ENCODE data around the gene ARID4B. TPM values are rescaled to one million over a fixed set of nuclear protein-coding genes. Genes with fewer than 3 reads are reported as not detected.

Gene ARID4B
- total RNA-seq, 4 donors from 2014 or later: 26.7 to 49.2 (median 39.1) TPM

DNA sequence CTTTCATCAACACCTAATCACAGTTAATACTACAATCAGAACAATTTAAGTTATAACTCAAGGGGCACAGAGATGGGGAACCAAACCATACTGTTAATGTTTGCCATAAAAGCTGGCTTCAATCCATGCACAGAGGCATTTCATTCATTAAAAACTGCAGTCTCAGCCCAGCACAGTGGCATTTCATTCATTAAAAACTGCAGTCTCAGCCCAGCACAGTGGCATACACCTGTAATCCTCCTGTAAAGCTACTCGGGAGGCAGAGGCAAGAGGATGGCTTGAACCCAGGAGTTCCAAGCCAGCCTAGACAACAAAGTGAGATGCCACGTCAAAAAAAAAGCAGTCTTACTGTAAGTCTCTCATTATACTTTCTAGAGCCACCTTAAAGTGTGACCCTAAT lies 29.2 kb downstream of the ARID4B start:
- no peak for ATAC-seq
- WGBS, 2 donors (ENCODE audit: low coverage in 1 of 2): 49 to 52% methylated on average over 2 of the region's 2 CpGs
- Histone ChIP-seq H3K9me3 (no peaks in the 10 kb centered on the region), H3K27me3 (no peaks in the 10 kb centered on the region), H3K36me3 (no peaks in the 10 kb centered on the region), H3K4me1 (peaks cover 0 to 52% (median 0%) of the 10 kb centered on the region in 3 donors), H3K4me3 (no peak overlapping the region), H3K27ac (no peak overlapping the region)
- no peak for TF ChIP-seq EP300 (IDR thresholded peaks at IDR 0.05)
- TF ChIP-seq POLR2AphosphoS5 (IDR thresholded peaks at IDR 0.05): no peak
- no peak for TF ChIP-seq POLR2A (IDR thresholded peaks at IDR 0.05)
- TF ChIP-seq, protein P1, sequence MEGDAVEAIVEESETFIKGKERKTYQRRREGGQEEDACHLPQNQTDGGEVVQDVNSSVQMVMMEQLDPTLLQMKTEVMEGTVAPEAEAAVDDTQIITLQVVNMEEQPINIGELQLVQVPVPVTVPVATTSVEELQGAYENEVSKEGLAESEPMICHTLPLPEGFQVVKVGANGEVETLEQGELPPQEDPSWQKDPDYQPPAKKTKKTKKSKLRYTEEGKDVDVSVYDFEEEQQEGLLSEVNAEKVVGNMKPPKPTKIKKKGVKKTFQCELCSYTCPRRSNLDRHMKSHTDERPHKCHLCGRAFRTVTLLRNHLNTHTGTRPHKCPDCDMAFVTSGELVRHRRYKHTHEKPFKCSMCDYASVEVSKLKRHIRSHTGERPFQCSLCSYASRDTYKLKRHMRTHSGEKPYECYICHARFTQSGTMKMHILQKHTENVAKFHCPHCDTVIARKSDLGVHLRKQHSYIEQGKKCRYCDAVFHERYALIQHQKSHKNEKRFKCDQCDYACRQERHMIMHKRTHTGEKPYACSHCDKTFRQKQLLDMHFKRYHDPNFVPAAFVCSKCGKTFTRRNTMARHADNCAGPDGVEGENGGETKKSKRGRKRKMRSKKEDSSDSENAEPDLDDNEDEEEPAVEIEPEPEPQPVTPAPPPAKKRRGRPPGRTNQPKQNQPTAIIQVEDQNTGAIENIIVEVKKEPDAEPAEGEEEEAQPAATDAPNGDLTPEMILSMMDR (IDR thresholded peaks at IDR 0.05): no peak

DNA sequence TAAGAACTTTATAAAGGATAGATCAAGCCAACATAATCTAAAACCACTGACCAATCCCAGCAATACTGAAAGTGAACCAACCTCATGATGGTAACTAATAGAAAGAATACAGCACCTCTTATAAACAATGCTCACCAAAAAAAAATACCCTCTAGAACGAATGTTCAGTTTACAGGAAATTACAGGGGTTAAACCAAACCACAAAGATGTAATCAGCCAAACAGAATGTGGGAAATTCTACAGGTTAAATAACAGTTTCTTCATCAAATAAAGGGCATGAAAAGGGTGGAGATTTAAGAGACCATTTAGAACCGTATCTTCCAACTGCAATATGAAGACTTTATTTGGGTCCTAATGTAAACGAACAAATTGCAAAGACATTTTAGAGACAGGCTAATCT lies 30.4 kb downstream of the ARID4B start:
- no peaks in the 10 kb centered on the region for H3K27me3 ChIP-seq
- no peaks in the 10 kb centered on the region for H3K9me3 ChIP-seq
- peaks cover 0 to 48% (median 0%) of the 10 kb centered on the region in 3 donors for H3K4me1 ChIP-seq
- no peak for ATAC-seq
- TF ChIP-seq POLR2A (IDR thresholded peaks at IDR 0.05) (no peak), EP300 (IDR thresholded peaks at IDR 0.05) (no peak), POLR2AphosphoS5 (IDR thresholded peaks at IDR 0.05) (no peak)
- TF ChIP-seq, protein P1 (IDR thresholded peaks at IDR 0.05): no peak
- no peak overlapping the region for H3K4me3 ChIP-seq
- WGBS, 2 donors (ENCODE audit: low coverage in 1 of 2): 51 to 58% methylated on average over 3 of the region's 3 CpGs
- H3K36me3 ChIP-seq: no peaks in the 10 kb centered on the region
- no peak overlapping the region for H3K27ac ChIP-seq

DNA sequence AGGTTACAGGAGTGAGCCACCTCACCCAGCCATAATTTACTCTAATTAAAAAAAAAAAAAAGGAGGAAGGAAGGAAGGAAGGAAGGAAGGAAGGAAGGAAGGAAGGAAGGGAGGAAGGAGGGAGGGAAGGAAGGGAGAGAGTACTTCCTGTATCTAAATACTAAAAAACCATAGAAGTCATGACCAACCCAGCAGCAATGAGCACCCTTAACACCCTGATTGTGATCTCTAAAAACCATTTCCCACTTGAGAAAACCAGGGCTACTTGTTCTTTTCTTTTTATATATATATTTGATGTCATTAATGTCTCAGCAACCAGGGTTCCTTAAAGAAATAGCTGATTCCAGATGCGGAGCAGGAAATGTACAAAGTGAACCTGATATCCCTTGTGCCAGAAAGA lies 31.2 kb downstream of the ARID4B start:
- H3K27me3 ChIP-seq: no peaks in the 10 kb centered on the region
- no peaks in the 10 kb centered on the region for H3K36me3 ChIP-seq
- no peak overlapping the region for H3K27ac ChIP-seq
- no peaks in the 10 kb centered on the region for H3K9me3 ChIP-seq
- H3K4me3 ChIP-seq: no peak overlapping the region
- ATAC-seq: no peak
- TF ChIP-seq, protein P1 (IDR thresholded peaks at IDR 0.05): no peak
- TF ChIP-seq POLR2AphosphoS5 (IDR thresholded peaks at IDR 0.05) (no peak), POLR2A (IDR thresholded peaks at IDR 0.05) (no peak), EP300 (IDR thresholded peaks at IDR 0.05) (no peak)
- 100% methylated on average over 1 of the region's 1 CpG for WGBS, 2 donors (ENCODE audit: low coverage in 1 of 2)
- peaks cover 0 to 47% (median 0%) of the 10 kb centered on the region in 3 donors for H3K4me1 ChIP-seq

DNA sequence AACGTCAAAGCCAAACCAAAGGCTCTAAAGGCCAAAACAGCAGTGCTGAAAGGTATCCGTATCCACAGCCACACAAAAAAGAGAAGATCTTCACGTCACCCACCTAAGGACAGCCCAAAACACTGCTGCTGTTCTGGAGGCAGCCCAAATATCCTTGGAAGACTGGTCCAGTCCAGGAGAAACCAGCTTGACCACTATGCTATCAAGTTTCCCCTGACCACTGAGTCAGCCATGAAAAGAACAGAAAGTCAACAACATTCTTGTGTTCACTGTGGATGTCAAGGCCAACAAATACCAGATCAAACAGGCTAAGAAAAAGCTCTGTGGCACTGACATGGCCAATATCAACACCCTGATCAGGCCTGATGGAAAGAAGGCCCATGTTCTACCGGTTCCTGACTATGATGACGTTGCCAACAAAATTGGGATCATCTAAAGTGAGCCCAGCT lies 32.1 kb downstream of the ARID4B start:
- no peak for ATAC-seq
- TF ChIP-seq POLR2AphosphoS5 (IDR thresholded peaks at IDR 0.05) (no peak), POLR2A (IDR thresholded peaks at IDR 0.05) (no peak)
- TF ChIP-seq, protein P1 (IDR thresholded peaks at IDR 0.05): no peak
- 85 to 86% methylated on average over 5 of the region's 5 CpGs for WGBS, 2 donors (ENCODE audit: low coverage in 1 of 2)
- no peaks in the 10 kb centered on the region for H3K9me3 ChIP-seq
- no peak overlapping the region for H3K4me3 ChIP-seq
- no peaks in the 10 kb centered on the region for H3K27me3 ChIP-seq
- H3K27ac ChIP-seq: no peak overlapping the region
- H3K4me1 ChIP-seq: peaks cover 0 to 43% (median 0%) of the 10 kb centered on the region in 3 donors
- no peaks in the 10 kb centered on the region for H3K36me3 ChIP-seq

DNA sequence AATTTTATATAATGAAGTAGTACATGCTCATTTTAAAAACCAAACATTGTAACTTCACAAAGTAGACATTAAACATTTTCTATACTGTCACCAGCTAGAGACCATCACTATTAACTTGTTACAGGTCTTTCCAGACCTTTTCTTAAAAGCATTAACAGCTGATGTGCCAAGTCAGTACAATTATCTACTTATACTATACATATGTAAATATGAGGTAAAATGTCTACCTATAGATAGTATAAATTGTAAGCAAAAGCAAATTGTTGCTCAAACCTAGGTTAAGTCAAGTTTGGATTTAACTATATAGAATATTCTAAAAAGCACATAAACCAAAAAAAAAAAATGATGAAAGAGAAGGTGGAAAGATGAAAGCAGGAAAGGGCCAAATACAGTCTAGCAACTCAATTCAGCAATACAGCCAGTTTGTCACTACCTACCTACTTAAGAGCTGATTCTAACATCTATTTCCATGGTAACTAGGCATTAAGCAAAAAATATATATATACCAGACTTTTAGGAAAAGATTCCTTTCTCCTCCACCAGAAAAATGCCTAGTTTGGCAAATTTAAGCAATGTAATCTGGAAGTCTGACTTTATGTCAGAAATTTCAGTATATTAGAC lies 34.5 kb downstream of the ARID4B start:
- TF ChIP-seq POLR2A (IDR thresholded peaks at IDR 0.05): no peak
- no peak for TF ChIP-seq POLR2AphosphoS5 (IDR thresholded peaks at IDR 0.05)
- no peak for TF ChIP-seq EP300 (IDR thresholded peaks at IDR 0.05)
- Histone ChIP-seq H3K27ac (no peak overlapping the region), H3K27me3 (no peaks in the 10 kb centered on the region), H3K36me3 (no peaks in the 10 kb centered on the region), H3K4me3 (no peak overlapping the region), H3K9me3 (no peaks in the 10 kb centered on the region), H3K4me1 (peaks cover 0 to 50% (median 3%) of the 10 kb centered on the region in 3 donors)
- no peak for ATAC-seq

Measured in gastroesophageal sphincter (tissue), 4 donors.